Astrocyte (in vitro differentiated cells and primary cell): ENCODE measurements around the gene SLC35G1. TPM values are rescaled to one million over a fixed set of nuclear protein-coding genes. Genes with fewer than 3 reads are reported as not detected.

Source experiments
- DNase-seq: peaks from one replicate; pipeline ENCODE4 v3.0.0-alpha.2; 2010; ENCODE audit warnings: low read depth
- FAIRE-seq: peaks from 2 replicates; lab custom pipeline; 2011; peaks lifted over from hg19 to GRCh38; lab: Jason Lieb, UNC
- H2AFZ ChIP-seq: 2 replicates; pipeline ENCODE4 v1.6.0; 2012; ENCODE audit warnings: low read depth, low read length, inconsistent platforms
- H3K27ac ChIP-seq: 2 replicates; pipeline ENCODE4 v1.5.1; 2011; ENCODE audit warnings: low read depth, low read length, inconsistent platforms
- H3K27me3 ChIP-seq: 2 replicates; pipeline ENCODE4 v1.6.0; 2011; ENCODE audit warnings: low read length, inconsistent platforms; ENCODE audit not compliant: insufficient read depth
- H3K36me3 ChIP-seq: 2 replicates; pipeline ENCODE4 v1.5.1; 2011; ENCODE audit warnings: low read length, inconsistent platforms; ENCODE audit not compliant: insufficient read depth
- H3K4me1 ChIP-seq: 2 replicates; pipeline ENCODE4 v1.5.1; 2011; ENCODE audit warnings: low read length, inconsistent platforms; ENCODE audit not compliant: insufficient read depth
- H3K4me2 ChIP-seq: 2 replicates; pipeline ENCODE4 v1.6.0; 2012; ENCODE audit warnings: low read length, inconsistent platforms
- H3K4me3 ChIP-seq: 2 replicates; pipeline ENCODE4 v1.5.1; 2011; ENCODE audit warnings: low read depth, mild to moderate bottlenecking, low read length, inconsistent platforms; ENCODE audit not compliant: insufficient read depth
- H3K79me2 ChIP-seq: 2 replicates; pipeline ENCODE4 v1.6.0; 2012; ENCODE audit warnings: mild to moderate bottlenecking, low read length, inconsistent platforms; ENCODE audit not compliant: insufficient read depth
- H3K9ac ChIP-seq: 2 replicates; pipeline ENCODE4 v1.6.0; 2012; ENCODE audit warnings: mild to moderate bottlenecking, low read length, inconsistent platforms
- H3K9me3 ChIP-seq: 2 replicates; pipeline ENCODE4 v1.5.1; 2012; ENCODE audit warnings: low read depth, mild to moderate bottlenecking, low read length, inconsistent platforms; ENCODE audit not compliant: insufficient read depth
- H4K20me1 ChIP-seq: 2 replicates; pipeline ENCODE4 v1.6.0; 2012; ENCODE audit warnings: low read length, inconsistent platforms; ENCODE audit not compliant: insufficient read depth
- H3K27ac Mint-ChIP-seq: one replicate; pipeline ENCODE4 v1.8.0; 2021; ENCODE audit warnings: mild to moderate bottlenecking, mixed read lengths; ENCODE audit not compliant: unreplicated experiment
- H3K27me3 Mint-ChIP-seq: one replicate; pipeline ENCODE4 v1.8.0; 2021; ENCODE audit warnings: low read depth, mixed read lengths; ENCODE audit not compliant: unreplicated experiment
- H3K36me3 Mint-ChIP-seq: one replicate; pipeline ENCODE4 v1.8.0; 2021; ENCODE audit warnings: low read depth, mixed read lengths; ENCODE audit not compliant: unreplicated experiment
- H3K4me1 Mint-ChIP-seq: one replicate; pipeline ENCODE4 v1.8.0; 2021; ENCODE audit warnings: low read depth, mixed read lengths; ENCODE audit not compliant: unreplicated experiment
- H3K4me3 Mint-ChIP-seq: one replicate; pipeline ENCODE4 v1.8.0; 2021; ENCODE audit warnings: mild to moderate bottlenecking, moderate library complexity, mixed read lengths; ENCODE audit not compliant: unreplicated experiment
- H3K9me3 Mint-ChIP-seq: one replicate; pipeline ENCODE4 v1.8.0; 2021; ENCODE audit warnings: mild to moderate bottlenecking, mixed read lengths; ENCODE audit not compliant: unreplicated experiment
- CTCF ChIP-seq: IDR thresholded peaks from 2 replicates; pipeline ENCODE4 v1.5.1; 2011; ENCODE audit warnings: low read depth, mild to moderate bottlenecking, inconsistent platforms, low read length, moderate library complexity; ENCODE audit not compliant: insufficient read depth
- EZH2 ChIP-seq: IDR thresholded peaks from 2 replicates; pipeline ENCODE4 v1.6.1; 2012; ENCODE audit warnings: mild to moderate bottlenecking, low read length, inconsistent platforms; ENCODE audit not compliant: insufficient read depth
- total RNA-seq: library from RNA; stranded (reverse); gene quantifications from 2 replicates; pipeline ENCODE4 v1.2.1, GENCODE V29; 2021

The SLC35G1 gene
- total RNA-seq, 1 donor from 2014 or later, result 3.5 TPM

GRCh38 chr10:93912444-93912843 lies 18.7 kb downstream of the SLC35G1 start:
- Mint-ChIP-seq H3K4me1 (no peaks in the 10 kb centered on the region), H3K4me3 (no peak overlapping the region), H3K27me3 (no peaks in the 10 kb centered on the region), H3K36me3 (peaks cover 6% of the 10 kb centered on the region), H3K9me3 (no peaks in the 10 kb centered on the region), H3K27ac (no peak overlapping the region)
- Histone ChIP-seq H3K9ac (no peak overlapping the region), H2AFZ (no peak overlapping the region), H3K4me1 (no peaks in the 10 kb centered on the region), H3K4me2 (no peak overlapping the region), H3K79me2 (no peaks in the 10 kb centered on the region), H3K27ac (no peak overlapping the region), H4K20me1 (no peaks in the 10 kb centered on the region), H3K9me3 (no peaks in the 10 kb centered on the region), H3K27me3 (no peaks in the 10 kb centered on the region), H3K4me3 (no peak overlapping the region), H3K36me3 (no peaks in the 10 kb centered on the region)
- no peak for TF ChIP-seq CTCF
- no peak for TF ChIP-seq EZH2
- FAIRE-seq (no peak), DNase-seq (no peak)

- FAIRE-seq (no peak), DNase-seq (no peak)
- TF ChIP-seq EZH2 (no peak), CTCF (no peak)
- Histone ChIP-seq H3K4me3 (no peak overlapping the region), H3K4me1 (no peaks in the 10 kb centered on the region), H3K79me2 (no peaks in the 10 kb centered on the region), H3K36me3 (no peaks in the 10 kb centered on the region), H3K27me3 (no peaks in the 10 kb centered on the region), H4K20me1 (no peaks in the 10 kb centered on the region), H3K27ac (no peak overlapping the region), H2AFZ (no peak overlapping the region), H3K9ac (no peak overlapping the region), H3K9me3 (no peaks in the 10 kb centered on the region), H3K4me2 (no peak overlapping the region)
- Mint-ChIP-seq H3K9me3 (no peaks in the 10 kb centered on the region), H3K4me3 (no peak overlapping the region), H3K4me1 (no peaks in the 10 kb centered on the region), H3K27me3 (no peaks in the 10 kb centered on the region), H3K27ac (no peak overlapping the region), H3K36me3 (peaks cover 2% of the 10 kb centered on the region)
Observed at GRCh38 chr10:93913706-93914105, 19.9 kb downstream of the SLC35G1 start.

DNA sequence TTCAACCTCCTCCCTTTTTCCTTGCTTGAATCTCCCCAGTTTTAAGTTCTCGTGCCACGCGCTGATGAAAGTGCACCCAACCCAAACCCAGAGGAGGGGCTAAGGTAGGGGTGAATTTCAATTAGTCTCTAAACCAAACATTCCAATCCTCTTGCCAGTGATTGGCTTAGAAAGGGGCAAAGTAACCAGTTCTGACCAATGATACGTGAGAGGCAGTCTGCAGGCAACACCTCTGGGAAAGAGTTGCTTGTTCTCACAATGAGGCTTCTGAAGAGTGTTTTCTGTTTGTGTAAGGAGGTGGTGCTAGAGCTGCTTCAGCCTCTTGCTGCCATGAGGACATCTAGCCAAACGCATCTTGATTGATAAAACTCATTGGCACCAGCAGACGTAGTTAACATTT lies 21.8 kb downstream of the SLC35G1 start:
- Histone ChIP-seq H3K27me3 (no peaks in the 10 kb centered on the region), H3K4me3 (no peak overlapping the region), H2AFZ (no peak overlapping the region), H3K36me3 (no peaks in the 10 kb centered on the region), H4K20me1 (no peaks in the 10 kb centered on the region), H3K9me3 (no peaks in the 10 kb centered on the region), H3K4me2 (no peak overlapping the region), H3K27ac (no peak overlapping the region), H3K4me1 (no peaks in the 10 kb centered on the region), H3K79me2 (no peaks in the 10 kb centered on the region), H3K9ac (no peak overlapping the region)
- H3K4me1 Mint-ChIP-seq, result no peaks in the 10 kb centered on the region
- H3K9me3 Mint-ChIP-seq, result no peaks in the 10 kb centered on the region
- FAIRE-seq (no peak), DNase-seq (no peak)
- no peaks in the 10 kb centered on the region for H3K36me3 Mint-ChIP-seq
- H3K27ac Mint-ChIP-seq, result no peak overlapping the region
- no peak overlapping the region for H3K4me3 Mint-ChIP-seq
- no peak for TF ChIP-seq CTCF
- H3K27me3 Mint-ChIP-seq, result no peaks in the 10 kb centered on the region
